Measurements from ENCODE around the gene HSPB1. TPM values are rescaled to one million over a fixed set of nuclear protein-coding genes. Genes with fewer than 3 reads are reported as not detected.
"Not testable (repeated sequence)": the region's sequence is repeated elsewhere in the genome, so short reads cannot be mapped to it uniquely, and the experiment has no call there.

Gene HSPB1
- total RNA-seq, 1 experiment from 2014 or later, result 414 TPM

DNA sequence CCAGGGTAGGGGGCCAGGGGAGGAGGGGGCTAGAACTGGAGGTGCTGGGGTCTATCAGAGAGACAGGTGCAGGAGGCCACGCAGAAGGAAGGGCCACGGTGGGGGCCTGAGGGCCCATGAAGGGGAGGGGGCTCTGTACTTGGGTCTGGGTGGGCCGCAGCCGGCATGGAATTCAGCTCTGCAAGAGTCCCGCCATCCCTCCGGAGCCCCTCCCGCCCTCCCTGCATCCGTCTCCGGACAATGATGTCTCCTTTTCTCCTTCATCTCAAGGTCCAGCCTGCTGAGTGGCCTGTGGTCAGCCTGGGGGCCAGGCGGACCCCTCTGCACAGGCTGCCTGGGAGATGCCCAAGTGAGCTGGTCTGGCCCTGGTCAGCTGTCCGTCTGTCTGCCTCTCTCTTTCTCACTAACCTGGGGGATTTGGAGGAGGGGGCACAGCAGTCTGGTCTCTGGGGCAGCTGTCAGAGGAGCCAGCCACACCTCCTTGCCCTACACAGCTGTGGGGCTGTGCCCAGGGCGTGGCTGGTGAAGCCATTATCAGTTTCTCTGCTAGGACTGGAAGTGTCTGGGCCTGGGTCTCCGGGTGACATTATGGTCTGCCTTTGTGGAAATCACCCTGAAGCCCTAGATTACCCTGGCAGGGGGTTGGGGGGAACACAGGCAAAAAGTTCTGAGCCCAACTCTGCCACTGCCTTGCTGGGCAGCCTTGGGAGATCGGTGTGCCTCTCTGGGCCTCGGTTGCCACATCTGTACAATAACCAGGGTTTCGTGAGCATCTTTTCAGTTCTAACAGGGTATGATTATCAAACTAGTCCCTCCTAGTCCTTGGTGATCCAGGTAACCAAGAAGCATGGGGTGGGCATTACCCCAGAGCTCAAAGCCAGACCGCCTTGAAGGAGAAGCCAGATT, 19.0 kb upstream of the HSPB1 start:
- Histone ChIP-seq H3F3A (ENCODE audit: insufficient read depth, low read depth) (no peaks in the 10 kb centered on the region; the same call in 1 of the 2 replicates), H4K20me1 (ENCODE audit: insufficient read depth) (no peaks in the 10 kb centered on the region), H3K4me3 (no peak overlapping the region), H3K4me1 (replicated peaks; ENCODE audit: insufficient read depth) (no peaks in the 10 kb centered on the region), H3K4me2 (no peak overlapping the region), H3K36me3 (ENCODE audit: low read depth) (no peaks in the 10 kb centered on the region), H2AFZ (no peak overlapping the region), H3K9me3 (ENCODE audit: insufficient read depth, low read depth) (no peaks in the 10 kb centered on the region), H3K79me2 (ENCODE audit: low read depth) (no peaks in the 10 kb centered on the region), H3K27me3 (ENCODE audit: insufficient read depth, low read depth) (peaks cover 34% of the 10 kb centered on the region), H3K9me2 (ENCODE audit: insufficient read depth) (no peaks in the 10 kb centered on the region), H3K27ac (no peak overlapping the region)
- no peak for DNase-seq
- intact Hi-C loops (cut with micrococcal nuclease; ENCODE audit: unreplicated experiment), result no loop called here
- TF ChIP-seq, protein P1, sequence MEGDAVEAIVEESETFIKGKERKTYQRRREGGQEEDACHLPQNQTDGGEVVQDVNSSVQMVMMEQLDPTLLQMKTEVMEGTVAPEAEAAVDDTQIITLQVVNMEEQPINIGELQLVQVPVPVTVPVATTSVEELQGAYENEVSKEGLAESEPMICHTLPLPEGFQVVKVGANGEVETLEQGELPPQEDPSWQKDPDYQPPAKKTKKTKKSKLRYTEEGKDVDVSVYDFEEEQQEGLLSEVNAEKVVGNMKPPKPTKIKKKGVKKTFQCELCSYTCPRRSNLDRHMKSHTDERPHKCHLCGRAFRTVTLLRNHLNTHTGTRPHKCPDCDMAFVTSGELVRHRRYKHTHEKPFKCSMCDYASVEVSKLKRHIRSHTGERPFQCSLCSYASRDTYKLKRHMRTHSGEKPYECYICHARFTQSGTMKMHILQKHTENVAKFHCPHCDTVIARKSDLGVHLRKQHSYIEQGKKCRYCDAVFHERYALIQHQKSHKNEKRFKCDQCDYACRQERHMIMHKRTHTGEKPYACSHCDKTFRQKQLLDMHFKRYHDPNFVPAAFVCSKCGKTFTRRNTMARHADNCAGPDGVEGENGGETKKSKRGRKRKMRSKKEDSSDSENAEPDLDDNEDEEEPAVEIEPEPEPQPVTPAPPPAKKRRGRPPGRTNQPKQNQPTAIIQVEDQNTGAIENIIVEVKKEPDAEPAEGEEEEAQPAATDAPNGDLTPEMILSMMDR (conservative IDR thresholded peaks at IDR 0.05), result no peak
- POLR2A ChIA-PET (ENCODE audit: unreplicated experiment), result interaction anchor here (0.6 to 0.7 kb wide), 3 partner anchors 9 to 1650 kb away, joined by 3 to 10 read pairs (median 3); no protein-coding TSS in a partner anchor
- CTCF ChIA-PET, result no interaction called here
- BruUV-seq (replicated peaks), result no TSS peak

GRCh38 chr7:76285604-76286374, 16.7 kb upstream of the HSPB1 start:
- BruUV-seq (replicated peaks), result no TSS peak
- Histone ChIP-seq H2AFZ (no peak overlapping the region), H3K4me2 (no peak overlapping the region), H3K36me3 (ENCODE audit: low read depth) (no peaks in the 10 kb centered on the region), H3K4me1 (replicated peaks; ENCODE audit: insufficient read depth) (peaks cover 10% of the 10 kb centered on the region), H3K79me2 (ENCODE audit: low read depth) (no peaks in the 10 kb centered on the region), H3K4me3 (no peak overlapping the region), H3F3A (ENCODE audit: insufficient read depth, low read depth) (peaks cover 12% of the 10 kb centered on the region), H4K20me1 (ENCODE audit: insufficient read depth) (no peaks in the 10 kb centered on the region), H3K27ac (no peak overlapping the region), H3K27me3 (ENCODE audit: insufficient read depth, low read depth) (peaks cover 21% of the 10 kb centered on the region), H3K9me3 (ENCODE audit: insufficient read depth, low read depth) (no peaks in the 10 kb centered on the region), H3K9me2 (ENCODE audit: insufficient read depth) (no peaks in the 10 kb centered on the region)
- ChIA-PET CTCF (no interaction called here), POLR2A (ENCODE audit: unreplicated experiment) (no interaction called here)
- intact Hi-C loops (cut with micrococcal nuclease; ENCODE audit: unreplicated experiment), result no loop called here
- DNase-seq, result no peak
- TF ChIP-seq, protein P1 (conservative IDR thresholded peaks at IDR 0.05), result no peak
- no peak for TF ChIP-seq EZH2 (IDR thresholded peaks at IDR 0.05; ENCODE audit: low read depth)

- no peaks in the 10 kb centered on the region for H4K20me1 ChIP-seq (ENCODE audit: insufficient read depth)
- H3K4me2 ChIP-seq, result no peak overlapping the region
- intact Hi-C loops (cut with micrococcal nuclease; ENCODE audit: unreplicated experiment), result no loop called here
- H3F3A ChIP-seq (ENCODE audit: insufficient read depth, low read depth), result peaks cover 20% of the 10 kb centered on the region
- H3K27me3 ChIP-seq (ENCODE audit: insufficient read depth, low read depth), result peaks cover 14% of the 10 kb centered on the region
- ChIA-PET CTCF (no interaction called here), POLR2A (ENCODE audit: unreplicated experiment) (no interaction called here)
- no peak overlapping the region for H3K4me3 ChIP-seq
- H3K79me2 ChIP-seq (ENCODE audit: low read depth), result no peaks in the 10 kb centered on the region
- DNase-seq, result no peak
- H2AFZ ChIP-seq, result no peak overlapping the region
- no peaks in the 10 kb centered on the region for H3K9me2 ChIP-seq (ENCODE audit: insufficient read depth)
- no peaks in the 10 kb centered on the region for H3K9me3 ChIP-seq (ENCODE audit: insufficient read depth, low read depth)
- BruUV-seq (replicated peaks), result no TSS peak
- TF ChIP-seq EZH2 (IDR thresholded peaks at IDR 0.05; ENCODE audit: low read depth), result no peak
- TF ChIP-seq, protein P1 (conservative IDR thresholded peaks at IDR 0.05), result no peak
- peaks cover 17% of the 10 kb centered on the region for H3K4me1 ChIP-seq (replicated peaks; ENCODE audit: insufficient read depth)
- no peak overlapping the region for H3K27ac ChIP-seq
- no peaks in the 10 kb centered on the region for H3K36me3 ChIP-seq (ENCODE audit: low read depth)
These were observed 15.6 kb upstream of the HSPB1 start for GRCh38 chr7:76286842-76287403.

DNA sequence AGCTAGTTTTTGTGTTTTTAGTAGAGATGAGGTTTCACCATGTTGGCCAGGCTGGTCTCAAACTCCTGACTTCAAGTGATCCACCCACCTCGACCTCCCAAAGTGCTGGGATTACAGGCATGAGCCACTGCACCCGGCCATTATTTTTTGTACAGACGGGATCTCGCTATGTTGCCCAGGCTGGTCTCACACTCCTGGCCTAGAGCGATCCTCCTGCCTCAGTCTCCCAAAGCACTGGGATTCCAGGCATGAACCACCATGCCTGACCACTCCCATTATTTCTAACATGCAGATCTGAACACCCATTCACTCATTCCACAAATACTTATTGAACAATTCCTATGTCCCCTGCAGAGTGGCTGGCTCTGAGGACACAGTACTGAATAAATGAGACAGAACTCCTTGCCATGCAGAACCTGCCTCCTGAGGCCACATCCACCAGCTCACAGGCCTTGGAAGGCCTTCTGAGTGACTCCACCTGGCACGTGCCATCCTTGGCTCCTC, 11.6 kb upstream of the HSPB1 start:
- peak overlapping the region; percentile 82 for H3K27ac ChIP-seq
- ChIA-PET POLR2A (ENCODE audit: unreplicated experiment) (interaction anchor here (0.6 to 0.9 kb wide), 4 partner anchors 102 to 1630 kb away, joined by 3 to 4 read pairs (median 3); partner anchors contain the start of genes MDH2 and STYXL1), CTCF (interaction anchor here (0.6 to 2.1 kb wide), 8 partner anchors 16 to 1237 kb away, joined by 3 to 15 read pairs (median 4); no protein-coding TSS in a partner anchor)
- H3K4me2 ChIP-seq, result peak overlapping the region; percentile 55
- H3K9me2 ChIP-seq (ENCODE audit: insufficient read depth); H4K20me1 ChIP-seq (ENCODE audit: insufficient read depth); H3K4me3 ChIP-seq; H3K27me3 ChIP-seq (ENCODE audit: insufficient read depth, low read depth); BruUV-seq (replicated peaks); H3K9me3 ChIP-seq (ENCODE audit: insufficient read depth, low read depth); DNase-seq; H3K36me3 ChIP-seq (ENCODE audit: low read depth); H3K79me2 ChIP-seq (ENCODE audit: low read depth); H2AFZ ChIP-seq: not testable (repeated sequence)
- H3K4me1 ChIP-seq (replicated peaks; ENCODE audit: insufficient read depth), result peaks cover 55% of the 10 kb centered on the region
- intact Hi-C loops (cut with micrococcal nuclease; ENCODE audit: unreplicated experiment), result loop anchor here (1.0 to 5.0 kb wide), 6 partner anchors 19 to 244 kb away; partner anchors contain the start of genes MDH2, STYXL1 and YWHAG
- H3F3A ChIP-seq (ENCODE audit: insufficient read depth, low read depth), result peaks cover 49% of the 10 kb centered on the region

Measured in PC-9 (cell line).